GM18868 (cell line): ENCODE results near the gene TGM3.

Source experiments
- ATAC-seq: cut with Tn5 transposase; IDR thresholded peaks from one replicate; pipeline ENCODE4 v1.9.1; 2021; ENCODE audit warnings: mild to moderate bottlenecking, moderate library complexity; ENCODE audit not compliant: unreplicated experiment

Gene TGM3

GRCh38 chr20:2305029-2305428 is 9.2 kb downstream of the TGM3 start:
- no peak for ATAC-seq

- ATAC-seq: no peak
Observed at GRCh38 chr20:2305479-2305878, 9.7 kb downstream of the TGM3 start.

GRCh38 chr20:2305946-2306345 is 10.1 kb downstream of the TGM3 start:
- ATAC-seq: no peak

GRCh38 chr20:2307136-2307535 is 11.3 kb downstream of the TGM3 start:
- ATAC-seq: no peak

GRCh38 chr20:2311329-2311728 is 15.5 kb downstream of the TGM3 start:
- ATAC-seq: no peak

GRCh38 chr20:2312876-2313275 is 17.1 kb downstream of the TGM3 start:
- ATAC-seq: no peak

- no peak for ATAC-seq
Observed at GRCh38 chr20:2313316-2313715, 17.5 kb downstream of the TGM3 start.

- ATAC-seq: no peak
Observed at GRCh38 chr20:2314759-2315439, 19.1 kb downstream of the TGM3 start.

- ATAC-seq: no peak
Observed at GRCh38 chr20:2315440-2315778, 19.6 kb downstream of the TGM3 start.

- ATAC-seq: no peak
Observed at GRCh38 chr20:2316847-2317495, 21.2 kb downstream of the TGM3 start.

- ATAC-seq: no peak
Observed at GRCh38 chr20:2320813-2321658, 25.2 kb downstream of the TGM3 start.

GRCh38 chr20:2323051-2323450 is 27.2 kb downstream of the TGM3 start:
- ATAC-seq: no peak

- no peak for ATAC-seq
Observed at GRCh38 chr20:2326046-2326445, 30.2 kb downstream of the TGM3 start.

GRCh38 chr20:2327620-2328555 is 32.1 kb downstream of the TGM3 start:
- no peak for ATAC-seq

- ATAC-seq: no peak
Observed at GRCh38 chr20:2329286-2329685, 33.5 kb downstream of the TGM3 start.

- no peak for ATAC-seq
Observed at GRCh38 chr20:2330090-2330695, 34.4 kb downstream of the TGM3 start.

- no peak for ATAC-seq
Observed at GRCh38 chr20:2331106-2331505, 35.3 kb downstream of the TGM3 start.

- no peak for ATAC-seq
Observed at GRCh38 chr20:2331901-2332565, 36.2 kb downstream of the TGM3 start.

- no peak for ATAC-seq
Observed at GRCh38 chr20:2332711-2333110, 36.9 kb downstream of the TGM3 start.

- no peak for ATAC-seq
Observed at GRCh38 chr20:2333821-2334220, 38.0 kb downstream of the TGM3 start.
